Inferior parietal cortex (tissue), 1 donor: ENCODE measurements around the gene DEPP1.

Experiments
- DNase-seq: peaks from one replicate; pipeline ENCODE4 v3.0.0-alpha.2; 2016; ENCODE audit errors: extremely low spot score

Gene DEPP1

GRCh38 chr10:44993922-44994751 is 15.5 kb upstream of the DEPP1 start:
- DNase-seq: no peak

- DNase-seq: no peak
These were observed 14.8 kb upstream of the DEPP1 start for GRCh38 chr10:44993226-44993921.

GRCh38 chr10:44992732-44993225 is 14.2 kb upstream of the DEPP1 start:
- DNase-seq: no peak

- DNase-seq: no peak
These were observed 13.6 kb upstream of the DEPP1 start for GRCh38 chr10:44992070-44992731.

- no peak for DNase-seq
These were observed 13.0 kb upstream of the DEPP1 start for GRCh38 chr10:44991571-44991970.

- DNase-seq: no peak
These were observed 12.4 kb upstream of the DEPP1 start for GRCh38 chr10:44990965-44991364.

- DNase-seq: no peak
These were observed 11.7 kb upstream of the DEPP1 start for GRCh38 chr10:44990302-44990655.

GRCh38 chr10:44989597-44990301 is 11.1 kb upstream of the DEPP1 start:
- no peak for DNase-seq

- DNase-seq: no peak
These were observed 10.5 kb upstream of the DEPP1 start for GRCh38 chr10:44988957-44989585.

- no peak for DNase-seq
These were observed 8.1 kb upstream of the DEPP1 start for GRCh38 chr10:44986670-44987069.

- no peak for DNase-seq
These were observed 7.6 kb upstream of the DEPP1 start for GRCh38 chr10:44986179-44986578.

- DNase-seq: no peak
These were observed 6.6 kb upstream of the DEPP1 start for GRCh38 chr10:44985175-44985681.

- no peak for DNase-seq
These were observed 6.1 kb upstream of the DEPP1 start for GRCh38 chr10:44984671-44985101.

GRCh38 chr10:44983895-44984278 is 5.3 kb upstream of the DEPP1 start:
- DNase-seq: no peak

- no peak for DNase-seq
These were observed 4.7 kb upstream of the DEPP1 start for GRCh38 chr10:44983066-44983894.

- no peak for DNase-seq
These were observed 3.9 kb upstream of the DEPP1 start for GRCh38 chr10:44982496-44982895.

- no peak for DNase-seq
These were observed 3.5 kb upstream of the DEPP1 start for GRCh38 chr10:44982114-44982460.

- peak; percentile 60 for DNase-seq
These were observed 2.8 kb upstream of the DEPP1 start for GRCh38 chr10:44981172-44982113.
